HCT116 (cell line): ENCODE measurements around the gene DHX58.

Experiments
- POLR2A ChIP-seq: IDR thresholded peaks from 2 replicates; pipeline ENCODE4 v1.7.0; 2011; ENCODE audit warnings: borderline replicate concordance; ENCODE audit not compliant: insufficient read depth, insufficient read length; ENCODE audit errors: extremely low read depth
- RAD21 ChIP-seq: IDR thresholded peaks from 2 replicates; pipeline ENCODE4 v1.6.1; 2012; ENCODE audit warnings: low read depth, mild to moderate bottlenecking
- ZFX ChIP-seq: fragments of 450-650 bp; IDR thresholded peaks from 2 replicates; pipeline ENCODE4 v1.6.1; 2017
- ZNF274 ChIP-seq: fragments of 200-500 bp; sonication (Bioruptor generic); IDR thresholded peaks from 2 replicates; pipeline ENCODE4 v1.6.1; 2014; ENCODE audit warnings: mild to moderate bottlenecking, low read depth, low read length, inconsistent platforms

GRCh38 chr17:42131981-42132432 lies 19.5 kb upstream of the DHX58 start:
- TF ChIP-seq RAD21 (no peak), POLR2A (no peak), ZNF274 (no peak), ZFX (no peak)
